RWPE2 (cell line): ENCODE data around the gene VTI1A.

Experiments
- ATAC-seq: fragments of 200-7000 bp; cut with Tn5 transposase; 3 replicates; pipeline ENCODE4 v1.9.1; 2021; ENCODE audit warnings: low read depth
- DNase-seq: peaks from one replicate; pipeline ENCODE4 v3.0.0-alpha.2; 2020; ENCODE audit warnings: low spot score
- H3K27ac ChIP-seq: fragments of 450-650 bp; 2 replicates; pipeline ENCODE4 v1.5.1; 2017; ENCODE audit warnings: mild to moderate bottlenecking; ENCODE audit not compliant: poor library complexity, severe bottlenecking
- H3K27me3 ChIP-seq: fragments of 250-450 bp; sonication (Bioruptor Pico); 2 replicates; pipeline ENCODE4 v1.5.1; 2021; ENCODE audit warnings: mild to moderate bottlenecking, moderate library complexity; ENCODE audit not compliant: insufficient read depth, poor library complexity, severe bottlenecking
- H3K36me3 ChIP-seq: fragments of 250-450 bp; sonication (Bioruptor Pico); 2 replicates; pipeline ENCODE4 v1.5.1; 2020; ENCODE audit warnings: low read depth, mild to moderate bottlenecking, moderate library complexity
- H3K4me1 ChIP-seq: fragments of 250-450 bp; sonication (Bioruptor Pico); 2 replicates; pipeline ENCODE4 v1.5.1; 2021; ENCODE audit warnings: mild to moderate bottlenecking, moderate library complexity; ENCODE audit not compliant: insufficient read depth, poor library complexity, severe bottlenecking
- H3K4me3 ChIP-seq: fragments of 250-450 bp; sonication (Bioruptor Pico); 2 replicates; pipeline ENCODE4 v1.5.1; 2021; ENCODE audit warnings: mild to moderate bottlenecking, moderate library complexity; ENCODE audit not compliant: severe bottlenecking
- H3K9me3 ChIP-seq: fragments of 250-450 bp; sonication (Bioruptor Pico); 2 replicates; pipeline ENCODE4 v1.5.1; 2021; ENCODE audit warnings: mild to moderate bottlenecking, moderate library complexity; ENCODE audit not compliant: severe bottlenecking
- CTCF ChIP-seq: fragments of 450-650 bp; IDR thresholded peaks from one replicate; pipeline ENCODE4 v1.5.1; 2017; ENCODE audit warnings: mild to moderate bottlenecking, moderate library complexity; ENCODE audit not compliant: poor library complexity, severe bottlenecking

VTI1A gene

DNA sequence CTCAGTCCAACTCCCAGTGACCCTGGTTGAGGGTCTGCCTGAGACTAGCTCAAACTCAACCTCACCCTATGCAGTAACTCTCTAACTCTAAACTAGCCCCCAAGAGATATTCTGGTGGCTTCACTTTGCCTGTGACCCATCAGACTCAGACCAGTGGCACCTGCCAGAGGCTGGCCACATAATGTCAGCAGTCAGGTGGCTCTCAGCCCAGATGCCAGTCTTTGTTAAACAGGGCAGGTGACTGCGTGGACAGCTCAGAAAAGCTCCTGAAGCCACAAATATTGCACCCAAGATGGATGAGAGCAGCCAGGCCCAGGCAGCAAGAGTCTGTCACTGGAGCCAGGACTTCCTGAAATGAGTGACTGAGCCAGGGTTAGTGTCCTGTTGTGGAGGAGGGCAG lies 373.3 kb downstream of the VTI1A start:
- peaks cover 8% of the 10 kb centered on the region for H3K4me1 ChIP-seq
- no peak for TF ChIP-seq CTCF
- no peaks in the 10 kb centered on the region for H3K27me3 ChIP-seq
- no peaks in the 10 kb centered on the region for H3K36me3 ChIP-seq
- H3K27ac ChIP-seq = no peak overlapping the region
- no peak for DNase-seq
- H3K4me3 ChIP-seq = no peak overlapping the region
- ATAC-seq = no peak
- no peaks in the 10 kb centered on the region for H3K9me3 ChIP-seq

- ATAC-seq = no peak
- TF ChIP-seq CTCF = no peak
These were observed 374.0 kb downstream of the VTI1A start for GRCh38 chr10:112821038-112821437.

DNA sequence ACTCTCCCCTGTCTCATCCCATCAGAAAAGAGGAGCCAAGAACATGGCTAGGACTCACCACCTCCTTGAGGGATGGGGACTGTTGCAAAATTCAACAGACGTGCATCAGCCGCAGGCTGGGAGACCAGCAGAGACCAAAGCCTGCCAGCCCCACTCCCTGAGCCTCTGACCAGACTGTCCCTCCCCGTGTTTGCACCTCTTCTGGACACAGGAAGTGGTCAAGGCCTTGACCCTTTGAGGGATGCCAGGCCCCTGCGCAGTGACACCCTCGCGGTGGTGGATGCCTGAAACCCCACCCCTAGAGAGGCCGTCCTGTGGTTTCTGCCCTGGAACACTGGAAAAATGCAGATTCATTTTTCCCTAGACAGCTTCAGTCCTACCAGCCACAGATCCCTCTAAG lies 374.6 kb downstream of the VTI1A start:
- no peaks in the 10 kb centered on the region for H3K36me3 ChIP-seq
- ATAC-seq (no peak), DNase-seq (no peak)
- H3K4me3 ChIP-seq = no peak overlapping the region
- no peaks in the 10 kb centered on the region for H3K4me1 ChIP-seq
- no peak overlapping the region for H3K27ac ChIP-seq
- no peak for TF ChIP-seq CTCF
- no peaks in the 10 kb centered on the region for H3K9me3 ChIP-seq
- no peaks in the 10 kb centered on the region for H3K27me3 ChIP-seq

More at GRCh38 chr10:112821038-112821437, 374.0 kb downstream of the VTI1A start:
- no peak overlapping the region for H3K4me3 ChIP-seq
- no peaks in the 10 kb centered on the region for H3K27me3 ChIP-seq
- peaks cover 1% of the 10 kb centered on the region for H3K4me1 ChIP-seq
- no peaks in the 10 kb centered on the region for H3K9me3 ChIP-seq
- no peaks in the 10 kb centered on the region for H3K36me3 ChIP-seq
- DNase-seq = no peak
- H3K27ac ChIP-seq = no peak overlapping the region

- no peak for ATAC-seq
- H3K27me3 ChIP-seq = no peaks in the 10 kb centered on the region
- no peak for DNase-seq
- no peak overlapping the region for H3K27ac ChIP-seq
- peaks cover 2% of the 10 kb centered on the region for H3K4me1 ChIP-seq
- no peaks in the 10 kb centered on the region for H3K9me3 ChIP-seq
- H3K36me3 ChIP-seq = no peaks in the 10 kb centered on the region
- TF ChIP-seq CTCF = no peak
- no peak overlapping the region for H3K4me3 ChIP-seq
These were observed 376.0 kb downstream of the VTI1A start for GRCh38 chr10:112823007-112823406.

DNA sequence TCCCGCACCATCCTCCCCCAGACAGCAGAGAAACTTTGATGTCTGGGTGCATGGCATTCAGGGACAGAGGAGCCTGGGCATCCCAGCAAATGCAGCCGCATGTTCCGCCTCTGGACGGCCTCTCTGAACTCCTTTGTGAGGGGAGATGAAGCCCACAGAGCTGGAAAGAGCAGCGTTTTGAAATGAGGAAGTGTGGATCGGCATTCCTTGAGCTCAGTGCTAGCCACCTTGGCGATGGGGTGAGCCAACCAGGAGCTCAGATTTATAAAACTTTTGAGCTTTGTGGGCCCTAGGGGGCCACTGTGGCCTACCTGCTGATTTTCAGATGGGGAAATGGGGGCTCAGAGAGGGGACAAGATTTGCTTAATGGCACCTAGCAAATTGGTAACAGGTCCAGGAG lies 376.6 kb downstream of the VTI1A start:
- DNase-seq (no peak), ATAC-seq (no peak)
- Histone ChIP-seq H3K36me3 (no peaks in the 10 kb centered on the region), H3K4me1 (peaks cover 2% of the 10 kb centered on the region), H3K27ac (no peak overlapping the region), H3K4me3 (no peak overlapping the region), H3K9me3 (no peaks in the 10 kb centered on the region), H3K27me3 (no peaks in the 10 kb centered on the region)
- no peak for TF ChIP-seq CTCF
